ENCODE measurements around the gene GON4L. TPM values are rescaled to one million over a fixed set of nuclear protein-coding genes. Genes with fewer than 3 reads are reported as not detected.

Gene GON4L
- total RNA-seq, 1 experiment from 2014 or later: 54.4 TPM

DNA sequence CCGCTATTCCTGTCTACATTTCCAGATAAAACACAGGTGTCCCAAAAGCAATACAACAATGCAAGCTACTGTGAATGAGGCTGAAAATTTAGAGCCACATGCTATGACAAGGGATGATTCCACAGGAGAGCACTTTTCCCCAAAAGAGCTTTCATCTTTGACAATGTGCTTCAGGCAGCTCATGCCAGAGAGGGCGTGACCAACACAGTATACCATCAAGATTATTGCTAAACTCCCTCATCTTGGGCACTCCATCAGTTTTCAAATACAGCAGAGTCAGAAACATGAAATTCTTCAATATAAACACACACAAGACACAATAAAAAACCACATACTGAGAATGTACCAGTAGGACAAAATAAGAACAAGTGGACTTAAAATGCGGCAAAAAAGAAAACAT is 6.7 kb downstream of the GON4L start:
- TF ChIP-seq NFATC4 (CRISPR knock-in tag; IDR thresholded peaks at IDR 0.05) (no peak), ETV6 (CRISPR knock-in tag; IDR thresholded peaks at IDR 0.05) (no peak), RORB (CRISPR knock-in tag; IDR thresholded peaks at IDR 0.05) (no peak), GABPB1 (CRISPR knock-in tag; IDR thresholded peaks at IDR 0.05) (no peak), ZNF416 (CRISPR knock-in tag; IDR thresholded peaks at IDR 0.05) (no peak), NR2C2 (CRISPR knock-in tag; IDR thresholded peaks at IDR 0.05) (no peak), NR3C1 (CRISPR knock-in tag; conservative IDR thresholded peaks at IDR 0.05; ENCODE audit: low read depth) (no peak), CREB1 (CRISPR knock-in tag; IDR thresholded peaks at IDR 0.05) (no peak), TEAD4 (CRISPR knock-in tag; IDR thresholded peaks at IDR 0.05) (no peak)
- TF ChIP-seq, protein P1, sequence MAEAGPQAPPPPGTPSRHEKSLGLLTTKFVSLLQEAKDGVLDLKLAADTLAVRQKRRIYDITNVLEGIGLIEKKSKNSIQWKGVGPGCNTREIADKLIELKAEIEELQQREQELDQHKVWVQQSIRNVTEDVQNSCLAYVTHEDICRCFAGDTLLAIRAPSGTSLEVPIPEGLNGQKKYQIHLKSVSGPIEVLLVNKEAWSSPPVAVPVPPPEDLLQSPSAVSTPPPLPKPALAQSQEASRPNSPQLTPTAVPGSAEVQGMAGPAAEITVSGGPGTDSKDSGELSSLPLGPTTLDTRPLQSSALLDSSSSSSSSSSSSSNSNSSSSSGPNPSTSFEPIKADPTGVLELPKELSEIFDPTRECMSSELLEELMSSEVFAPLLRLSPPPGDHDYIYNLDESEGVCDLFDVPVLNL (CRISPR knock-in tag; IDR thresholded peaks at IDR 0.05; ENCODE audit: borderline replicate concordance, low read depth): no peak
- TF ChIP-seq, protein P2, sequence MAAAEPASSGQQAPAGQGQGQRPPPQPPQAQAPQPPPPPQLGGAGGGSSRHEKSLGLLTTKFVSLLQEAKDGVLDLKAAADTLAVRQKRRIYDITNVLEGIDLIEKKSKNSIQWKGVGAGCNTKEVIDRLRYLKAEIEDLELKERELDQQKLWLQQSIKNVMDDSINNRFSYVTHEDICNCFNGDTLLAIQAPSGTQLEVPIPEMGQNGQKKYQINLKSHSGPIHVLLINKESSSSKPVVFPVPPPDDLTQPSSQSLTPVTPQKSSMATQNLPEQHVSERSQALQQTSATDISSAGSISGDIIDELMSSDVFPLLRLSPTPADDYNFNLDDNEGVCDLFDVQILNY (CRISPR knock-in tag; IDR thresholded peaks at IDR 0.05): no peak
- TF ChIP-seq, protein P3, sequence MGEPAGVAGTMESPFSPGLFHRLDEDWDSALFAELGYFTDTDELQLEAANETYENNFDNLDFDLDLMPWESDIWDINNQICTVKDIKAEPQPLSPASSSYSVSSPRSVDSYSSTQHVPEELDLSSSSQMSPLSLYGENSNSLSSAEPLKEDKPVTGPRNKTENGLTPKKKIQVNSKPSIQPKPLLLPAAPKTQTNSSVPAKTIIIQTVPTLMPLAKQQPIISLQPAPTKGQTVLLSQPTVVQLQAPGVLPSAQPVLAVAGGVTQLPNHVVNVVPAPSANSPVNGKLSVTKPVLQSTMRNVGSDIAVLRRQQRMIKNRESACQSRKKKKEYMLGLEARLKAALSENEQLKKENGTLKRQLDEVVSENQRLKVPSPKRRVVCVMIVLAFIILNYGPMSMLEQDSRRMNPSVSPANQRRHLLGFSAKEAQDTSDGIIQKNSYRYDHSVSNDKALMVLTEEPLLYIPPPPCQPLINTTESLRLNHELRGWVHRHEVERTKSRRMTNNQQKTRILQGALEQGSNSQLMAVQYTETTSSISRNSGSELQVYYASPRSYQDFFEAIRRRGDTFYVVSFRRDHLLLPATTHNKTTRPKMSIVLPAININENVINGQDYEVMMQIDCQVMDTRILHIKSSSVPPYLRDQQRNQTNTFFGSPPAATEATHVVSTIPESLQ (CRISPR knock-in tag; IDR thresholded peaks at IDR 0.05): no peak
- TF ChIP-seq, protein P4, sequence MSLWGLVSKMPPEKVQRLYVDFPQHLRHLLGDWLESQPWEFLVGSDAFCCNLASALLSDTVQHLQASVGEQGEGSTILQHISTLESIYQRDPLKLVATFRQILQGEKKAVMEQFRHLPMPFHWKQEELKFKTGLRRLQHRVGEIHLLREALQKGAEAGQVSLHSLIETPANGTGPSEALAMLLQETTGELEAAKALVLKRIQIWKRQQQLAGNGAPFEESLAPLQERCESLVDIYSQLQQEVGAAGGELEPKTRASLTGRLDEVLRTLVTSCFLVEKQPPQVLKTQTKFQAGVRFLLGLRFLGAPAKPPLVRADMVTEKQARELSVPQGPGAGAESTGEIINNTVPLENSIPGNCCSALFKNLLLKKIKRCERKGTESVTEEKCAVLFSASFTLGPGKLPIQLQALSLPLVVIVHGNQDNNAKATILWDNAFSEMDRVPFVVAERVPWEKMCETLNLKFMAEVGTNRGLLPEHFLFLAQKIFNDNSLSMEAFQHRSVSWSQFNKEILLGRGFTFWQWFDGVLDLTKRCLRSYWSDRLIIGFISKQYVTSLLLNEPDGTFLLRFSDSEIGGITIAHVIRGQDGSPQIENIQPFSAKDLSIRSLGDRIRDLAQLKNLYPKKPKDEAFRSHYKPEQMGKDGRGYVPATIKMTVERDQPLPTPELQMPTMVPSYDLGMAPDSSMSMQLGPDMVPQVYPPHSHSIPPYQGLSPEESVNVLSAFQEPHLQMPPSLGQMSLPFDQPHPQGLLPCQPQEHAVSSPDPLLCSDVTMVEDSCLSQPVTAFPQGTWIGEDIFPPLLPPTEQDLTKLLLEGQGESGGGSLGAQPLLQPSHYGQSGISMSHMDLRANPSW (CRISPR knock-in tag; conservative IDR thresholded peaks at IDR 0.05; ENCODE audit: low read depth): no peak
- H3K9me3 Mint-ChIP-seq: no peaks in the 10 kb centered on the region
- DNase-seq (ENCODE audit: low spot score): no peak
- H3K4me3 Mint-ChIP-seq: no peak overlapping the region
- ATAC-seq: no peak
- CTCF ChIA-PET: interaction anchor here (1.0 kb wide), 1 partner anchor 128 kb away, joined by 4 read pairs; the partner anchor contains the start of gene ARHGEF2
- H3K27ac Mint-ChIP-seq: peak overlapping the region; percentile 59; the same call in 1 of the 2 replicates
- H3K27me3 Mint-ChIP-seq (ENCODE audit: low read depth): no peaks in the 10 kb centered on the region
- H3K4me1 Mint-ChIP-seq: peaks cover 7% of the 10 kb centered on the region
- POLR2A ChIA-PET: interaction anchor here (0.6 kb wide), 1 partner anchor 113 kb away, joined by 3 read pairs; no protein-coding TSS in a partner anchor
- H3K36me3 Mint-ChIP-seq: peaks cover 70% of the 10 kb centered on the region

DNA sequence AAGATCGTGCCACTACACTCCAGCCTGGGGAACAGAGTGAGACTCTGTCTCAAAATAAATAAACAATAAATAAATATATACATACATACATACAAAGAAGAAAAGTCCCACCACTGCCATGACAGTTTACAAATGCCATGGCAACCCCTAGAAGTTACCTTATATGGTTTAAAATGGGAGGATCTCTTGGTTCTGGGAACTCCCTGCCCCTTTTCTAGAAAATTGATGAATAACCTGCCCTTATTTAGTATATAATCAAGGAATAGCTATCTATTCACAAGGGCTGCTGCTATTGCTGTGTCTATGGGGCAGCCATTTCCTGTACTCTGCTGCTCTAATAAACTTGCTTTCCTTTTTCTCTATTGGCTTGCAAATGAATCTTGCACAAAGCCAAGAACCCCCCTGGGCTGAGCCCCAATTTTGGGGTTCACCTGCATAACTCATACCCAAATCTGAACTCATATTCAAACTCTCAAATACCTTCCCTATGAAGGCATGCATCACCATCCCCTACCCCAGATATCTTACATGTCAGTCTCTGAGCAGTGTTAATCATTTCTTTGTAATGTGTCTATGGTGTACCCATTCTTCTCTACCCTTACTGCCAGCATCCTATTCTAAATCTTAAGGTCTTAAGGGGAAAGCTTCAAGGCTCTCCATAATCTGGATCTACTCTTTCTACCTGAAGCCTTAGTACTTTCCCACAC is 9.0 kb downstream of the GON4L start:
- TF ChIP-seq EMX1 (CRISPR knock-in tag; IDR thresholded peaks at IDR 0.05) (no peak), RELA (CRISPR knock-in tag; IDR thresholded peaks at IDR 0.05; ENCODE audit: borderline replicate concordance) (no peak), ZBTB21 (CRISPR knock-in tag; IDR thresholded peaks at IDR 0.05; ENCODE audit: borderline replicate concordance) (no peak), TEAD1 (CRISPR knock-in tag; IDR thresholded peaks at IDR 0.05) (no peak), ZNF138 (CRISPR knock-in tag; conservative IDR thresholded peaks at IDR 0.05) (no peak), MYBL2 (CRISPR knock-in tag; IDR thresholded peaks at IDR 0.05) (no peak)
- TF ChIP-seq, protein P5, sequence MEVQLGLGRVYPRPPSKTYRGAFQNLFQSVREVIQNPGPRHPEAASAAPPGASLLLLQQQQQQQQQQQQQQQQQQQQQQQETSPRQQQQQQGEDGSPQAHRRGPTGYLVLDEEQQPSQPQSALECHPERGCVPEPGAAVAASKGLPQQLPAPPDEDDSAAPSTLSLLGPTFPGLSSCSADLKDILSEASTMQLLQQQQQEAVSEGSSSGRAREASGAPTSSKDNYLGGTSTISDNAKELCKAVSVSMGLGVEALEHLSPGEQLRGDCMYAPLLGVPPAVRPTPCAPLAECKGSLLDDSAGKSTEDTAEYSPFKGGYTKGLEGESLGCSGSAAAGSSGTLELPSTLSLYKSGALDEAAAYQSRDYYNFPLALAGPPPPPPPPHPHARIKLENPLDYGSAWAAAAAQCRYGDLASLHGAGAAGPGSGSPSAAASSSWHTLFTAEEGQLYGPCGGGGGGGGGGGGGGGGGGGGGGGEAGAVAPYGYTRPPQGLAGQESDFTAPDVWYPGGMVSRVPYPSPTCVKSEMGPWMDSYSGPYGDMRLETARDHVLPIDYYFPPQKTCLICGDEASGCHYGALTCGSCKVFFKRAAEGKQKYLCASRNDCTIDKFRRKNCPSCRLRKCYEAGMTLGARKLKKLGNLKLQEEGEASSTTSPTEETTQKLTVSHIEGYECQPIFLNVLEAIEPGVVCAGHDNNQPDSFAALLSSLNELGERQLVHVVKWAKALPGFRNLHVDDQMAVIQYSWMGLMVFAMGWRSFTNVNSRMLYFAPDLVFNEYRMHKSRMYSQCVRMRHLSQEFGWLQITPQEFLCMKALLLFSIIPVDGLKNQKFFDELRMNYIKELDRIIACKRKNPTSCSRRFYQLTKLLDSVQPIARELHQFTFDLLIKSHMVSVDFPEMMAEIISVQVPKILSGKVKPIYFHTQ (CRISPR knock-in tag; IDR thresholded peaks at IDR 0.05): no peak
- TF ChIP-seq, protein P6, sequence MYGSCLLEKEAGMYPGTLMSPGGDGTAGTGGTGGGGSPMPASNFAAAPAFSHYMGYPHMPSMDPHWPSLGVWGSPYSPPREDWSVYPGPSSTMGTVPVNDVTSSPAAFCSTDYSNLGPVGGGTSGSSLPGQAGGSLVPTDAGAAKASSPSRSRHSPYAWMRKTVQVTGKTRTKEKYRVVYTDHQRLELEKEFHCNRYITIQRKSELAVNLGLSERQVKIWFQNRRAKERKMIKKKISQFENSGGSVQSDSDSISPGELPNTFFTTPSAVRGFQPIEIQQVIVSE (CRISPR knock-in tag; IDR thresholded peaks at IDR 0.05; ENCODE audit: borderline replicate concordance): no peak
- ATAC-seq: no peak
- Mint-ChIP-seq H3K36me3 (peaks cover 63% of the 10 kb centered on the region), H3K27ac (peak overlapping the region; percentile 75), H3K9me3 (no peaks in the 10 kb centered on the region), H3K4me3 (no peak overlapping the region), H3K4me1 (peaks cover 7% of the 10 kb centered on the region), H3K27me3 (ENCODE audit: low read depth) (no peaks in the 10 kb centered on the region)
- DNase-seq (ENCODE audit: low spot score): no peak
- ChIA-PET CTCF (no interaction called here), POLR2A (no interaction called here)
